Stimulated activated CD8-positive, alpha-beta memory T cell treated with anti-CD3 and anti-CD28 coated beads, Interleukin-7, amount 100 ng/mL, for 48 hours (primary cell): Measurements from ENCODE around the gene MYCBP.

Source experiments
- DNase-seq, 2 donors: peaks; one replicate each; pipeline ENCODE4 v3.0.0-alpha.2; 2020; ENCODE audit warnings: low read depth in 1 of 2; ENCODE audit errors: extremely low read depth in 1 of 2

Gene MYCBP

GRCh38 chr1:38826886-38827285, 46.3 kb downstream of the MYCBP start:
- DNase-seq = no peak

DNA sequence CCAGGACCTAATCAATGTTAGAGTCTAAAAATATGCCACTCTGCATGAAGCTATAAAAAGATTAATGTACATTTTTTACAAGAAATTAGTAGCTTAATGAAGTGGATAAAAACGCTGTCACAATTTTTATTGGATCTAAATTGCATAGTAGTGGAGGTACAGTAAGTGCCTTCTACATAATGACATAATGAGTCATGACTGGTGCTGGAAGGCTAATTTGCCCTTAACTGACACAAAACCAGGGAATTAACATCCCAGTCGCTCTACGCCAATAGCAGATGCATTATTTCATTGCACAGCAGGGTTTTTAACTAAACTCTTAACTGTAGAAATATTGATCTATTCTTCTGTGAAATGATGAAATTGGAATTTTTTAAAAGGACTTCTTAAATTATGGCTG, 46.9 kb downstream of the MYCBP start:
- no peak for DNase-seq

GRCh38 chr1:38820860-38821259, 52.3 kb downstream of the MYCBP start:
- DNase-seq = no peak

- no peak for DNase-seq
Measured at GRCh38 chr1:38819516-38819915, 53.6 kb downstream of the MYCBP start.

DNA sequence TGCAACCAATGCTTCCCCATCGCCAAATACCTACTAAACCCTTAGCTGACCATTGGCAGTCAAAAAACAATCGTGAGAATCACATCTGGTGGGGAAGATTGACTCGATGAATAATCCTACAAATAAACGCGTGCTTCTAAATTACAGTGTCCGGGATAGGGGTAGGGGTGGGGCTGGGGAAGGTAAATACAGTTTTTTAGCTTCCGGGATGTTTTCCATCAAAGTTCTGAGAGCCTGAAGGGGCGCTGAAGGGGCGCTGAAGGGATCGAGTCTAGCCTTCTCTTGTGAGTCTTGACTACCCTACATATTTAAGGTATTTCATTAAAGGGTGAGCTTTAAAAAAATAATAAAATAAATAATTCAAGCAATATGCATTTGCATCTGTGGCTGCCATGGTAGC, 54.1 kb downstream of the MYCBP start:
- DNase-seq = no peak

- DNase-seq = peak; percentile 8 to 27
Measured at GRCh38 chr1:38818175-38818976, 54.8 kb downstream of the MYCBP start.

- DNase-seq = no peak
Measured at GRCh38 chr1:38817267-38818174, 55.6 kb downstream of the MYCBP start.

GRCh38 chr1:38815903-38816627, 57.1 kb downstream of the MYCBP start:
- DNase-seq = peak in 1 of 2 donors; percentile 4

DNA sequence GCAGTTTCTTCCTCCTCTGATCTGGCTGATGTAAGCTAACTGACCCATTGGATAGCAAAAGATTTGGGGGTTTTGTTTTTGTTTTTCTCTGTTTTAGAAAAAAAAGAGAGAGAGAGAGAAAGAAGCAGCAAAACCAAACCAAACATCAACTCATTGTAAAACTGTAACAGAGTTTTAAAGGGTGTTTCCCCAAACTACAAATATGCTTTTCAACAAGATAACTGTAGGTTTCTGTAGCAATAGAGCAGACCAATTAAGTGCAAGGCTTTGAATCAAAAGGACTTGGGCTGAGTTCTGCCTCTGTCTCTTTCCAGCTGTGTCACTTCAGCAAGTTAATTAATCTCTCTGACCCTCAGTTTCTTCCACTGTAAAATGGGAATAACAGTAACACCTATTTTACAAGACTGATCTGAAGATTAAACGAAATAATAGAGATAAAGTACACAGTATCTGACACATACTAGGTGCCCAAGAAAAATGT, 58.1 kb downstream of the MYCBP start:
- DNase-seq = no peak

DNA sequence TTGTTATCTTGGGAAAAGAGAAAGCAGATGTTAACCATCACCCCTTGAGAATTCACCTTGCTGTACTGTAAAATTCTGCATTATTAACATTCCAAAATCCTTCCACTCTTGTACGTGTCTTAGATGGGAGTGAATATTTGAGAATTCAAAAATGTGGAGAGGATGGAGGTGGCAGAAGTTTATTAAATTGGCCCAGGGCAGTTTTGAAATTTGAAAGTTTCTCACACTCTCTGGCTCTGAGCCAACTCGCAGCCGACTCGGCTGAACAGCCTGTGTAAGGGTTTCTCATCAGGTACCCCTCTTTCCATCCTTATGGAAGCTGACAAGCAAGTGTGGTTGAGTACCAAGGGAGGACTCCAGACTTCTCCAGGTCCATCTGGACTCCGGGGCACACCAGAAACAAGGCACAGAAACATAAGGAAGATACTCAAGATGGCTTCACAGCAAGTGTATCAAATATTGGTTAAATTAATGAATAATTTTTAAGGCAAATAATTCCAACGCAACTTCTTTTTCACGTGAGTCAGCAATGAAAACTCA, 58.6 kb downstream of the MYCBP start:
- DNase-seq = no peak

GRCh38 chr1:38812981-38813380, 60.2 kb downstream of the MYCBP start:
- no peak for DNase-seq
